ENCODE measurements around the gene RELL2.
A peak's percentile ranks its signal among the peaks of the same experiment; 100 is the strongest.

Gene RELL2

GRCh38 chr5:141618804-141619554 is 17.8 kb upstream of the RELL2 start, which contains the start of gene DIAPH1:
TSS of gene DIAPH1 (minus strand) at chr5:141619000. CDS start at chr5:141618914, 86 bp downstream.
- DNase-seq (ENCODE audit: low spot score), result peak; percentile 85

- no peak for DNase-seq (ENCODE audit: low spot score)
Observed at GRCh38 chr5:141623186-141623585, 13.6 kb upstream of the RELL2 start.

- DNase-seq (ENCODE audit: low spot score), result no peak
Observed at GRCh38 chr5:141623611-141624010, 13.2 kb upstream of the RELL2 start.

- DNase-seq (ENCODE audit: low spot score), result no peak
Observed at GRCh38 chr5:141628175-141628788, 8.5 kb upstream of the RELL2 start.

- DNase-seq (ENCODE audit: low spot score), result no peak
Observed at GRCh38 chr5:141630570-141631140, 6.1 kb upstream of the RELL2 start.

- DNase-seq (ENCODE audit: low spot score), result no peak
Observed at GRCh38 chr5:141632650-141633049, 4.1 kb upstream of the RELL2 start.

GRCh38 chr5:141633871-141634561 is 2.8 kb upstream of the RELL2 start:
- no peak for DNase-seq (ENCODE audit: low spot score)

GRCh38 chr5:141634720-141635119 is 2.1 kb upstream of the RELL2 start:
- DNase-seq (ENCODE audit: low spot score), result no peak

GRCh38 chr5:141635646-141636045 is 1.2 kb upstream of the RELL2 start:
- no peak for DNase-seq (ENCODE audit: low spot score)

- DNase-seq (ENCODE audit: low spot score), result no peak
Observed at GRCh38 chr5:141636106-141636412, 738 bp upstream of the RELL2 start.

- DNase-seq (ENCODE audit: low spot score), result peak; percentile 44
Observed at GRCh38 chr5:141637123-141637766, 448 bp downstream of the RELL2 start.

- DNase-seq (ENCODE audit: low spot score), result peak; percentile 60
Observed at GRCh38 chr5:141637767-141638419, 1.1 kb downstream of the RELL2 start.

- no peak for DNase-seq (ENCODE audit: low spot score)
Observed at GRCh38 chr5:141638771-141639170, 2.0 kb downstream of the RELL2 start.

GRCh38 chr5:141639357-141640050 is 2.7 kb downstream of the RELL2 start:
- DNase-seq (ENCODE audit: low spot score), result no peak

GRCh38 chr5:141640051-141640415 is 3.2 kb downstream of the RELL2 start:
- DNase-seq (ENCODE audit: low spot score), result no peak

GRCh38 chr5:141640698-141641097 is 3.9 kb downstream of the RELL2 start:
- DNase-seq (ENCODE audit: low spot score), result no peak

- DNase-seq (ENCODE audit: low spot score), result peak; percentile 66
Observed at GRCh38 chr5:141641634-141642267, 5.0 kb downstream of the RELL2 start.

- no peak for DNase-seq (ENCODE audit: low spot score)
Observed at GRCh38 chr5:141646026-141646425, 9.2 kb downstream of the RELL2 start.

GRCh38 chr5:141647242-141647641 is 10.4 kb downstream of the RELL2 start:
- no peak for DNase-seq (ENCODE audit: low spot score)

- no peak for DNase-seq (ENCODE audit: low spot score)
Observed at GRCh38 chr5:141647851-141648250, 11.1 kb downstream of the RELL2 start.

All from HuH-7 (cell line).